ACHN (cell line): Measurements from ENCODE around the gene ZC3H8.
"Not testable (repeated sequence)": the region's sequence is repeated elsewhere in the genome, so short reads cannot be mapped to it uniquely, and the experiment has no call there.

ENCODE experiments used
- DNase-seq: peaks from one replicate; pipeline ENCODE4 v3.0.0-alpha.2; 2015
- in situ Hi-C: cut with HindIII; loops from 2 replicates; pipeline ENCODE4 v1.10.0; 2017; ENCODE audit warnings: low sequenced_read_pairs, low pct_ligation_motif_present, low pct_unique_long_range_greater_than_20kb

Gene ZC3H8

GRCh38 chr2:112254466-112255240, at the start of gene ZC3H8:
ZC3H8 (minus strand) TSS chr2:112255042; CDS start chr2:112254981, 61 bp downstream.
- DNase-seq = peak; percentile 93
- in situ Hi-C loops = no loop called here

GRCh38 chr2:112304298-112304941, 49.6 kb upstream of the ZC3H8 start:
- in situ Hi-C loops = no loop called here
- no peak for DNase-seq

GRCh38 chr2:112301973-112302372, 47.1 kb upstream of the ZC3H8 start:
- DNase-seq = no peak
- in situ Hi-C loops = no loop called here

GRCh38 chr2:112301171-112301584, 46.3 kb upstream of the ZC3H8 start:
- in situ Hi-C loops = no loop called here
- DNase-seq = no peak

GRCh38 chr2:112296407-112296806, 41.6 kb upstream of the ZC3H8 start:
- in situ Hi-C loops = no loop called here
- no peak for DNase-seq

- DNase-seq = no peak
- in situ Hi-C loops = no loop called here
Measured at GRCh38 chr2:112295407-112296078, 40.7 kb upstream of the ZC3H8 start.

GRCh38 chr2:112293636-112294401, 39.0 kb upstream of the ZC3H8 start:
- in situ Hi-C loops = no loop called here
- DNase-seq = no peak

GRCh38 chr2:112290648-112291047, 35.8 kb upstream of the ZC3H8 start:
- no peak for DNase-seq
- in situ Hi-C loops = no loop called here

GRCh38 chr2:112290088-112290487, 35.2 kb upstream of the ZC3H8 start:
- in situ Hi-C loops = no loop called here
- DNase-seq = no peak

GRCh38 chr2:112283535-112283934, 28.7 kb upstream of the ZC3H8 start:
- DNase-seq, in situ Hi-C loops: not testable (repeated sequence)

GRCh38 chr2:112282066-112282465, 27.2 kb upstream of the ZC3H8 start:
- in situ Hi-C loops = not testable (repeated sequence)

GRCh38 chr2:112277596-112278220, 22.9 kb upstream of the ZC3H8 start:
- in situ Hi-C loops = no loop called here
- DNase-seq = no peak

More at GRCh38 chr2:112282066-112282465, 27.2 kb upstream of the ZC3H8 start:
- not testable (repeated sequence) for DNase-seq

- in situ Hi-C loops = no loop called here
- DNase-seq = no peak
Measured at GRCh38 chr2:112276954-112277353, 22.1 kb upstream of the ZC3H8 start.

GRCh38 chr2:112275887-112276773, 21.3 kb upstream of the ZC3H8 start:
- in situ Hi-C loops = no loop called here

GRCh38 chr2:112275311-112275886, 20.6 kb upstream of the ZC3H8 start, which contains the start of gene ZC3H6:
ZC3H6 (plus strand) TSS chr2:112275597; CDS start chr2:112275995, 398 bp downstream.
- peak; percentile 99 for DNase-seq
- in situ Hi-C loops = no loop called here

More at GRCh38 chr2:112275887-112276773, 21.3 kb upstream of the ZC3H8 start:
- peak; percentile 90 for DNase-seq

- in situ Hi-C loops = no loop called here
- no peak for DNase-seq
Measured at GRCh38 chr2:112273349-112273748, 18.5 kb upstream of the ZC3H8 start.

GRCh38 chr2:112272669-112273068, 17.8 kb upstream of the ZC3H8 start:
- in situ Hi-C loops = no loop called here
- no peak for DNase-seq
